K562 (cell line): Measurements from ENCODE around the gene CD52. TPM values are rescaled to one million over a fixed set of nuclear protein-coding genes. Genes with fewer than 3 reads are reported as not detected.

ENCODE experiments used
- ATAC-seq: fragments of 200-7000 bp; cut with Tn5 transposase; 3 replicates; pipeline ENCODE4 v1.9.1; 2020; ENCODE audit warnings: moderate library complexity
- BruUV-seq: library from RNA; stranded (reverse); fragments of 400-500 nt; replicated peaks from 2 replicates; lab custom pipeline; 2021; lab: Mats Ljungman, UMichigan
- CTCF ChIA-PET: fragments of 300-600 bp; formaldehyde crosslinking; extraction: SDS; loops from one replicate; lab custom pipeline; 2021; ENCODE audit warnings: low intra/inter-chr PET ratio; lab: Yijun Ruan, JAX
- POLR2A ChIA-PET: fragments of 300-600, 350-650 bp; sonication (Branson Sonifier 250); formaldehyde crosslinking; extraction: SDS; loops from one replicate; lab custom pipeline; 2021; ENCODE audit warnings: antibody characterized with exemption, inconsistent platforms; lab: Yijun Ruan, JAX
- DNase-seq, 4 experiments: peaks; one replicate each; pipeline versions ENCODE4 v3.0.0 to v3.0.0-alpha.2; 2011 to 2018; ENCODE audit warnings: low spot score in 3 of 4, mixed read lengths in 3 of 4; ENCODE audit errors: extremely low read depth in 1 of 4
- FAIRE-seq: peaks from 2 replicates; lab custom pipeline; 2011; peaks lifted over from hg19 to GRCh38; lab: Jason Lieb, UNC
- H2AFZ ChIP-seq: 2 replicates; pipeline ENCODE4 v1.6.0; 2011; ENCODE audit warnings: low read depth, low read length, control low read depth, inconsistent platforms
- H3K27ac ChIP-seq: fragments of 200-600 bp; 3 replicates; pipeline ENCODE4 v1.8.0; 2011; ENCODE audit warnings: low read depth, mild to moderate bottlenecking, control low read depth, inconsistent platforms, low read length, moderate library complexity, mixed read lengths; ENCODE audit errors: extremely low read depth
- H3K27me3 ChIP-seq, 2 experiments: fragments of 300-600 bp in 1 of 2; 2 replicates in 1 of 2; 3 replicates in 1 of 2; pipeline versions ENCODE4 v1.6.0 to v1.8.0; 2011; ENCODE audit warnings: inconsistent platforms in 2 of 2, low read length in 2 of 2, mild to moderate bottlenecking in 1 of 2, mixed read lengths in 1 of 2, moderate library complexity in 1 of 2; ENCODE audit not compliant: control insufficient read depth in 2 of 2, insufficient read depth in 2 of 2
- H3K36me3 ChIP-seq: fragments of 300-600 bp; 3 replicates; pipeline ENCODE4 v1.8.0; 2011; ENCODE audit warnings: mild to moderate bottlenecking, low read length, inconsistent platforms; ENCODE audit not compliant: control insufficient read depth, insufficient read depth
- H3K4me1 ChIP-seq, 2 experiments: fragments of 200-600 bp in 1 of 2; replicated peaks in 1 of 2; 2 replicates in 1 of 2; 3 replicates in 1 of 2; pipeline versions ENCODE4 v1.5.1 to v1.8.0; 2011; ENCODE audit warnings: inconsistent platforms in 2 of 2, low read length in 2 of 2, mild to moderate bottlenecking in 1 of 2, mixed read lengths in 1 of 2, moderate library complexity in 1 of 2; ENCODE audit not compliant: control insufficient read depth in 2 of 2, insufficient read depth in 2 of 2
- H3K4me2 ChIP-seq: 2 replicates; pipeline ENCODE4 v1.6.1; 2011; ENCODE audit warnings: low read length, control low read depth, inconsistent platforms, mixed read lengths; ENCODE audit not compliant: insufficient read depth
- H3K4me3 ChIP-seq: fragments of 200-600 bp; sonication (generic), shearing (Covaris generic); 2 replicates; pipeline ENCODE4 v1.5.1; 2016; ENCODE audit warnings: control low read depth, inconsistent platforms
- H3K79me2 ChIP-seq: fragments of 200-600 bp; 3 replicates; pipeline ENCODE4 v1.8.0; 2011; ENCODE audit warnings: low read length, inconsistent platforms; ENCODE audit not compliant: control insufficient read depth, insufficient read depth
- H3K9ac ChIP-seq, 2 experiments: 2 replicates each; pipeline versions ENCODE4 v1.6.0 to v1.6.1; 2011; ENCODE audit warnings: low read depth in 2 of 2, low read length in 2 of 2, control low read depth in 1 of 2, inconsistent platforms in 1 of 2, mild to moderate bottlenecking in 1 of 2, mixed read lengths in 1 of 2; ENCODE audit not compliant: insufficient read depth in 1 of 2
- H3K9me1 ChIP-seq: one replicate; pipeline ENCODE4 v1.6.0; 2011; ENCODE audit warnings: inconsistent platforms, mild to moderate bottlenecking, low read length, moderate library complexity; ENCODE audit not compliant: control insufficient read depth, insufficient read depth
- H3K9me3 ChIP-seq: replicated peaks from 2 replicates; pipeline ENCODE4 v1.5.1; 2011; ENCODE audit warnings: low read depth, low read length, inconsistent platforms; ENCODE audit not compliant: control insufficient read depth, insufficient read depth
- H4K20me1 ChIP-seq: replicated peaks from 2 replicates; pipeline ENCODE4 v1.6.1; 2011; ENCODE audit warnings: low read length, inconsistent platforms, mixed read lengths; ENCODE audit not compliant: control insufficient read depth, insufficient read depth
- ADNP ChIP-seq: fragments of 200-800 bp; sonication (Bioruptor generic); IDR thresholded peaks from 2 replicates; pipeline ENCODE4 v1.6.1; 2016; ENCODE audit warnings: missing genetic modification characterization, missing compliant biosample characterization
- ARNT ChIP-seq, 2 experiments: fragments of 450-650 bp; IDR thresholded peaks; 2 replicates each; pipeline ENCODE4 v1.6.1; 2016; ENCODE audit warnings: mild to moderate bottlenecking in 1 of 2
- BCOR ChIP-seq: fragments of 450-650 bp; IDR thresholded peaks from 2 replicates; pipeline ENCODE4 v1.6.1; 2016
- BRCA1 ChIP-seq, 2 experiments: fragments of 450-650 bp in 1 of 2; sonication (generic) in 1 of 2; formaldehyde crosslinking in 1 of 2; IDR thresholded peaks; 2 replicates each; pipeline versions ENCODE4 v1.5.0 to v1.6.1; 2017 to 2020; ENCODE audit warnings: mild to moderate bottlenecking in 1 of 2, missing genetic modification reagents in 1 of 2
- BRD9 ChIP-seq: fragments of 450-650 bp; IDR thresholded peaks from 2 replicates; pipeline ENCODE4 v1.6.1; 2018; ENCODE audit warnings: low read depth; ENCODE audit not compliant: partially characterized antibody
- HDAC1 ChIP-seq, 2 experiments: fragments of 450-650 bp; IDR thresholded peaks; 2 replicates each; pipeline ENCODE4 v1.6.1; 2016 to 2017; ENCODE audit warnings: inconsistent platforms in 1 of 2, mild to moderate bottlenecking in 1 of 2, moderate library complexity in 1 of 2
- HDAC2 ChIP-seq: fragments of 450-650 bp; IDR thresholded peaks from 2 replicates; pipeline ENCODE4 v1.6.1; 2016; ENCODE audit warnings: mild to moderate bottlenecking
- HNRNPH1 ChIP-seq: fragments of 200-400 bp; formaldehyde crosslinking; optimal IDR thresholded peaks from 2 replicates; pipeline ENCODE3; 2017; ENCODE audit warnings: low read depth, mild to moderate bottlenecking, low read length, moderate library complexity
- KDM1A ChIP-seq, 2 experiments: fragments of 450-650 bp; IDR thresholded peaks; 2 replicates each; pipeline ENCODE4 v1.6.1; 2016; ENCODE audit warnings: mild to moderate bottlenecking in 2 of 2
- NFIC ChIP-seq: fragments of 450-650 bp; IDR thresholded peaks from 2 replicates; pipeline ENCODE4 v1.6.1; 2017; ENCODE audit warnings: mild to moderate bottlenecking, inconsistent platforms
- PTBP1 ChIP-seq: fragments of 200-400 bp; formaldehyde crosslinking; IDR thresholded peaks from 2 replicates; pipeline ENCODE4 v1.6.1; 2017; ENCODE audit warnings: low read depth, low read length
- RBBP5 ChIP-seq: fragments of 200-600 bp; sonication (generic); IDR thresholded peaks from 2 replicates; pipeline ENCODE4 v1.6.1; 2012; ENCODE audit warnings: borderline replicate concordance, mild to moderate bottlenecking, low read length, control low read depth, inconsistent platforms; ENCODE audit not compliant: insufficient read depth, poor library complexity, severe bottlenecking
- RBM25 ChIP-seq: fragments of 200-400 bp; formaldehyde crosslinking; IDR thresholded peaks from 2 replicates; pipeline ENCODE4 v1.6.1; 2018; ENCODE audit warnings: low read length, low read depth, moderate library complexity; ENCODE audit not compliant: severe bottlenecking
- RCOR1 ChIP-seq, 2 experiments: IDR thresholded peaks; 2 replicates each; pipeline ENCODE4 v1.6.1; 2012; ENCODE audit warnings: low read depth in 2 of 2, low read length in 2 of 2, borderline replicate concordance in 1 of 2, improper control_type of control experiment in 1 of 2
- RUNX1 ChIP-seq: sonication (generic); IDR thresholded peaks from 2 replicates; pipeline ENCODE4 v1.6.1; 2016; ENCODE audit warnings: antibody characterized with exemption, low read depth
- SMARCA5 ChIP-seq: fragments of 450-650 bp; IDR thresholded peaks from 2 replicates; pipeline ENCODE4 v1.6.1; 2016
- SRF ChIP-seq, 2 experiments: fragments of 250-450, 450-650 bp in 1 of 2; sonication (Bioruptor Pico) in 1 of 2; sonication (generic) in 1 of 2; formaldehyde crosslinking; IDR thresholded peaks; 2 replicates each; pipeline versions ENCODE4 v1.5.0 to v1.5.1; 2020 to 2022; ENCODE audit warnings: mild to moderate bottlenecking in 1 of 2, missing genetic modification reagents in 1 of 2
- SRSF1 ChIP-seq: fragments of 200-400 bp; formaldehyde crosslinking; IDR thresholded peaks from 2 replicates; pipeline ENCODE4 v1.6.1; 2017; ENCODE audit warnings: mild to moderate bottlenecking, low read depth, low read length, moderate library complexity
- ZFP36 ChIP-seq: fragments of 150-350 bp; IDR thresholded peaks from 2 replicates; pipeline ENCODE4 v1.6.1; 2018; ENCODE audit warnings: low read length, low read depth; ENCODE audit not compliant: partially characterized antibody
- ZNF134 ChIP-seq: fragments of 250-450 bp; sonication (Bioruptor Pico); conservative IDR thresholded peaks from 2 replicates; pipeline ENCODE4 v1.4.0; 2020
- ZNF584 ChIP-seq: fragments of 200-800 bp; sonication (Bioruptor generic); IDR thresholded peaks from 2 replicates; pipeline ENCODE4 v1.6.1; 2016; ENCODE audit warnings: low read depth, mild to moderate bottlenecking, missing genetic modification characterization, missing compliant biosample characterization
- WGBS: fragments of 100-300 bp; shearing (Covaris generic); methylation state at CpG from one replicate; pipeline ENCODE4 v1.1.6; 2016; ENCODE audit warnings: low coverage, mixed read lengths; ENCODE audit not compliant: insufficient coverage; ENCODE audit errors: missing lambda C conversion rate; 5-methylcytosine and 5-hydroxymethylcytosine counted together
- in situ Hi-C: fragments of 300-500 bp; cut with MboI; formaldehyde crosslinking; loops from 4 replicates; pipeline ENCODE4 v1.15.0; 2018; ENCODE audit warnings: inconsistent platforms, mixed read lengths
- intact Hi-C: fragments of 100-400 bp; cut with micrococcal nuclease; formaldehyde crosslinking; loops from 2 replicates; pipeline ENCODE4 v1.14.2; 2022
- polyA plus RNA-seq, 8 experiments: library from polyadenylated mRNA; depleted of rRNA in 4 of 8; stranded (reverse) in 5 of 8; unstranded in 3 of 8; fragments of >200 nt; fragmentation: Nextera tagmentation in 2 of 8; fragmentation: Illumina TruSeq in 1 of 8; extraction: Ambion mirVana in 2 of 8; extraction: Trizol in 1 of 8; gene quantifications; 2 replicates each; pipeline versions ENCODE4 v1.2.1 to v1.2.3, GENCODE V29; 2011 to 2014; ENCODE audit warnings: inconsistent platforms in 1 of 8, missing spikeins in 1 of 8
- total RNA-seq, 7 experiments: library from RNA; depleted of rRNA in 6 of 7; stranded (reverse); fragments of >200 nt in 6 of 7; fragmentation: Illumina TruSeq in 2 of 7; extraction: Trizol in 2 of 7; gene quantifications; 2 replicates each; pipeline versions ENCODE4 v1.2.1 to v1.2.3, GENCODE V29; 2011 to 2021; ENCODE audit warnings: low replicate concordance in 1 of 7

The CD52 gene
- total and polyA plus RNA-seq, 9 of the 15 experiments (the other 6 are each of a cell fraction or from before 2014, with no cell fraction given), result 34.9 to 488 (median 173) TPM

- Histone ChIP-seq H3K27ac (no peak overlapping the region), H3K27me3 (no peaks in the 10 kb centered on the region), H3K4me3 (no peak overlapping the region), H3K79me2 (no peaks in the 10 kb centered on the region), H3K9me3 (no peaks in the 10 kb centered on the region), H3K36me3 (no peaks in the 10 kb centered on the region), H3K9me1 (no peaks in the 10 kb centered on the region), H3K4me2 (no peak overlapping the region), H4K20me1 (no peaks in the 10 kb centered on the region), H3K9ac (peak overlapping the region in 1 of 2 experiments; percentile 21; a peak in 2 of 4 replicates), H3K4me1 (peaks cover 20 to 34% of the 10 kb centered on the region in 2 experiments), H2AFZ (no peak overlapping the region)
- FAIRE-seq, result no peak
- ChIA-PET POLR2A (interaction anchor here (0.7 to 2.2 kb wide), 5 partner anchors 11 to 1685 kb away, joined by 3 to 14 read pairs (median 5); no protein-coding TSS in a partner anchor), CTCF (no interaction called here)
- in situ Hi-C loops, result no loop called here
- TF ChIP-seq BCOR (peak; percentile 97), BRD9 (peak; percentile 57), ZNF584 (CRISPR knock-in tag) (no peak), ARNT (IDR thresholded peaks at IDR 0.05) (peak in 1 of 2 experiments; percentile 43; a peak in 1 of 4 replicates), RUNX1 (no peak), RBBP5 (no peak), HDAC1 (IDR thresholded peaks at IDR 0.05) (0 out of 4 replicates have a peak, but pooled peaks of 1 of the 2 experiments have one; percentile 33), ZNF134 (CRISPR knock-in tag) (no peak), ADNP (tag) (peak; percentile 65; the same call in 1 of the 2 replicates), HDAC2 (peak; percentile 77), NFIC (peak; percentile 92), KDM1A (IDR thresholded peaks at IDR 0.05) (peak; percentile 70 to 83), ZFP36 (peak; percentile 93), SMARCA5 (peak; percentile 91), RCOR1 (IDR thresholded peaks at IDR 0.05; ENCODE audit: borderline replicate concordance in 1 of 2, low read depth in 2 of 2, low read length in 2 of 2) (peak in 1 of 2 experiments; percentile 49; a peak in 2 of 4 replicates), RBM25 (peak; percentile 91), BRCA1 (IDR thresholded peaks at IDR 0.05) (no peak), BRCA1 (CRISPR knock-in tag; IDR thresholded peaks at IDR 0.05) (no peak), PTBP1 (0 out of 2 replicates have a peak, but pooled peaks have one; percentile 62), SRSF1 (no peak), HNRNPH1 (no peak), SRF (CRISPR knock-in tag; IDR thresholded peaks at IDR 0.05) (no peak)
- no TSS peak for BruUV-seq
- no peak for DNase-seq
- 56% methylated on average over 4 of the region's 4 CpGs for WGBS
- no peak for ATAC-seq
- intact Hi-C loops, result no loop called here
These were observed 35.6 kb downstream of the CD52 start for GRCh38 chr1:26353210-26353859.
